ENCODE data around the gene TMEM54.

DNA sequence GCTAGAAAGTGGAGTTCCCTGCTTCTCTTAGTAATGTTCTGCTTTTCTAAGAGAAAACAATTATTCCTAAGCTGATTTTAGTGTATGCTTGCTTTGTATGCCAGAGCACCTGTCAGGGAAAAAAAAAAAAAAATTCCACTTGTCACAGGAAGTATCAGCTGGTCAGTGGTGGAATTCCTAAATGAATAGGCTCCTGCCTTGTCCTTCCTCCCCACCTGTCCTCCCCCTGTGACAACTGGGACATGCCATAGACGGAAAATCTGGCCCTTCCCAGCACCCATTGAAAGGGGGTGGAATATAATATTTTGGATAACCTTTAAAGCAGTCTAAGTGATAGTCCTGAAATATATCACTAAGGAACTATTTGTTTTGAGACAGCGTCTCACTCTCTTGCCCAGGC is 41.3 kb downstream of the TMEM54 start:
- TF ChIP-seq, protein P1, sequence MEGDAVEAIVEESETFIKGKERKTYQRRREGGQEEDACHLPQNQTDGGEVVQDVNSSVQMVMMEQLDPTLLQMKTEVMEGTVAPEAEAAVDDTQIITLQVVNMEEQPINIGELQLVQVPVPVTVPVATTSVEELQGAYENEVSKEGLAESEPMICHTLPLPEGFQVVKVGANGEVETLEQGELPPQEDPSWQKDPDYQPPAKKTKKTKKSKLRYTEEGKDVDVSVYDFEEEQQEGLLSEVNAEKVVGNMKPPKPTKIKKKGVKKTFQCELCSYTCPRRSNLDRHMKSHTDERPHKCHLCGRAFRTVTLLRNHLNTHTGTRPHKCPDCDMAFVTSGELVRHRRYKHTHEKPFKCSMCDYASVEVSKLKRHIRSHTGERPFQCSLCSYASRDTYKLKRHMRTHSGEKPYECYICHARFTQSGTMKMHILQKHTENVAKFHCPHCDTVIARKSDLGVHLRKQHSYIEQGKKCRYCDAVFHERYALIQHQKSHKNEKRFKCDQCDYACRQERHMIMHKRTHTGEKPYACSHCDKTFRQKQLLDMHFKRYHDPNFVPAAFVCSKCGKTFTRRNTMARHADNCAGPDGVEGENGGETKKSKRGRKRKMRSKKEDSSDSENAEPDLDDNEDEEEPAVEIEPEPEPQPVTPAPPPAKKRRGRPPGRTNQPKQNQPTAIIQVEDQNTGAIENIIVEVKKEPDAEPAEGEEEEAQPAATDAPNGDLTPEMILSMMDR (IDR thresholded peaks at IDR 0.05; ENCODE audit: low read length), result no peak
- no peak for TF ChIP-seq EZH2 (IDR thresholded peaks at IDR 0.05; ENCODE audit: borderline replicate concordance, low read length)

Measured in OCI-LY1 (cell line).